Activated T-helper 1 cell treated with anti-CD3 and anti-CD28 coated beads, Interleukin-2, amount 50 U/mL, for 16 hours (primary cell): ENCODE results near the gene THAP7.
"Not testable (repeated sequence)": the region's sequence is repeated elsewhere in the genome, so short reads cannot be mapped to it uniquely, and the experiment has no call there.

Experiments
- DNase-seq, 2 donors: peaks; one replicate each; pipeline ENCODE4 v3.0.0-alpha.2; 2020; ENCODE audit warnings: low read depth in 1 of 2, low spot score in 1 of 2

Gene THAP7

GRCh38 chr22:21001601-21002325 is at the start of gene THAP7:
Gene THAP7 (minus strand): TSS chr22:21002118. CDS start chr22:21001911, 207 bp downstream.
- peak; percentile 94 to 96 for DNase-seq

GRCh38 chr22:21051145-21051830 is 49.4 kb upstream of the THAP7 start:
- DNase-seq, result no peak

GRCh38 chr22:21048965-21049364 is 47.0 kb upstream of the THAP7 start:
- DNase-seq, result not testable (repeated sequence)

GRCh38 chr22:21048448-21048847 is 46.5 kb upstream of the THAP7 start:
- not testable (repeated sequence) for DNase-seq

GRCh38 chr22:21047730-21048129 is 45.8 kb upstream of the THAP7 start:
- no peak for DNase-seq

GRCh38 chr22:21047035-21047661 is 45.2 kb upstream of the THAP7 start:
- no peak for DNase-seq

GRCh38 chr22:21045585-21046294 is 43.8 kb upstream of the THAP7 start, which contains the start of gene LRRC74B:
Gene LRRC74B (plus strand): TSS chr22:21045946. CDS start chr22:21045987, 41 bp downstream.
- peak; percentile 32 to 40 for DNase-seq

GRCh38 chr22:21044931-21045584 is 43.1 kb upstream of the THAP7 start:
- DNase-seq, result no peak

- no peak for DNase-seq
These were observed 42.1 kb upstream of the THAP7 start for GRCh38 chr22:21043860-21044535.

- no peak for DNase-seq
These were observed 41.3 kb upstream of the THAP7 start for GRCh38 chr22:21042978-21043859.

- no peak for DNase-seq
These were observed 40.0 kb upstream of the THAP7 start for GRCh38 chr22:21041937-21042336.

- DNase-seq, result not testable (repeated sequence)
These were observed 37.2 kb upstream of the THAP7 start for GRCh38 chr22:21039158-21039557.

GRCh38 chr22:21038405-21038804 is 36.5 kb upstream of the THAP7 start:
- DNase-seq, result no peak

- DNase-seq, result no peak
These were observed 33.1 kb upstream of the THAP7 start for GRCh38 chr22:21034989-21035388.

GRCh38 chr22:21033895-21034294 is 32.0 kb upstream of the THAP7 start:
- no peak for DNase-seq

GRCh38 chr22:21032868-21033688 is 31.2 kb upstream of the THAP7 start:
- no peak for DNase-seq

GRCh38 chr22:21032037-21032867 is 30.3 kb upstream of the THAP7 start, which contains the start of gene SLC7A4:
Gene SLC7A4 (minus strand): TSS chr22:21032561. CDS start chr22:21031812, 749 bp downstream.
- DNase-seq, result no peak
